CD14-positive monocyte (primary cell): ENCODE data around the gene DGAT2. TPM values are rescaled to one million over a fixed set of nuclear protein-coding genes. Genes with fewer than 3 reads are reported as not detected.

Experiments
- DNase-seq, 3 donors: peaks; one replicate each; pipeline ENCODE4 v3.0.0-alpha.2; 2011 to 2022
- H2AFZ ChIP-seq: 2 replicates; pipeline ENCODE4 v1.6.0; 2012; ENCODE audit warnings: mild to moderate bottlenecking, low read depth, low read length, inconsistent platforms; ENCODE audit not compliant: insufficient read depth, poor library complexity, severe bottlenecking
- H3K27ac ChIP-seq, 2 donors: 1 replicate in 1 of 2; 2 replicates in 1 of 2; pipeline ENCODE4 v1.5.1; 2012 to 2013; ENCODE audit warnings: low read length in 2 of 2, control low read depth in 1 of 2, inconsistent platforms in 1 of 2, low read depth in 1 of 2, mild to moderate bottlenecking in 1 of 2
- H3K27me3 ChIP-seq, 2 donors: one replicate each; pipeline versions ENCODE4 v1.6.0 to v1.6.1; 2011 to 2013; ENCODE audit warnings: low read length in 2 of 2; ENCODE audit not compliant: control insufficient read depth in 2 of 2, insufficient read depth in 2 of 2
- H3K36me3 ChIP-seq, 2 donors: replicated peaks in 1 of 2; 1 replicate in 1 of 2; 2 replicates in 1 of 2; pipeline versions ENCODE4 v1.5.1 to v1.6.1; 2012 to 2013; ENCODE audit warnings: low read length in 2 of 2, control low read depth in 1 of 2, inconsistent platforms in 1 of 2, mild to moderate bottlenecking in 1 of 2; ENCODE audit not compliant: insufficient read depth in 2 of 2, control insufficient read depth in 1 of 2
- H3K4me1 ChIP-seq, 2 donors: 1 replicate in 1 of 2; 2 replicates in 1 of 2; pipeline versions ENCODE4 v1.5.1 to v1.6.1; 2012 to 2013; ENCODE audit warnings: low read length in 2 of 2, control low read depth in 1 of 2, inconsistent platforms in 1 of 2, mild to moderate bottlenecking in 1 of 2, moderate library complexity in 1 of 2; ENCODE audit not compliant: insufficient read depth in 2 of 2, control insufficient read depth in 1 of 2
- H3K4me2 ChIP-seq: replicated peaks from 2 replicates; pipeline ENCODE3; 2012; ENCODE audit warnings: low read length, moderate library complexity, mild to moderate bottlenecking; ENCODE audit not compliant: poor library complexity, severe bottlenecking; ENCODE audit errors: extremely low read depth
- H3K4me3 ChIP-seq, 3 experiments: fragments of 200-600 bp in 1 of 3; sonication (generic) in 1 of 3; replicated peaks in 1 of 3; 1 replicate in 2 of 3; 2 replicates in 1 of 3; pipeline ENCODE4 v1.5.1; 2011 to 2013; ENCODE audit warnings: low read length in 3 of 3, mild to moderate bottlenecking in 3 of 3, control low read depth in 2 of 3, low read depth in 2 of 3, inconsistent platforms in 1 of 3, moderate library complexity in 1 of 3
- H3K79me2 ChIP-seq: 2 replicates; pipeline ENCODE4 v1.6.0; 2012; ENCODE audit warnings: mild to moderate bottlenecking, control low read depth, inconsistent platforms, low read length, moderate library complexity; ENCODE audit not compliant: insufficient read depth
- H3K9ac ChIP-seq: 2 replicates; pipeline ENCODE4 v1.6.0; 2017; ENCODE audit warnings: low read length, mild to moderate bottlenecking; ENCODE audit not compliant: insufficient read depth, poor library complexity, severe bottlenecking
- H3K9me3 ChIP-seq, 2 donors: replicated peaks in 1 of 2; 1 replicate in 1 of 2; 2 replicates in 1 of 2; pipeline versions ENCODE4 v1.5.1 to v1.6.1; 2012 to 2013; ENCODE audit warnings: low read length in 2 of 2, control low read depth in 1 of 2; ENCODE audit not compliant: control insufficient read depth in 1 of 2, insufficient read depth in 1 of 2
- H4K20me1 ChIP-seq: 2 replicates; pipeline ENCODE4 v1.6.0; 2012; ENCODE audit warnings: mild to moderate bottlenecking, low read length, control low read depth, moderate library complexity; ENCODE audit not compliant: insufficient read depth
- H3K27ac Mint-ChIP-seq, 7 donors: one replicate each; pipeline ENCODE4 v1.8.0; 2020; ENCODE audit warnings: mild to moderate bottlenecking in 7 of 7, mixed read lengths in 7 of 7, moderate library complexity in 6 of 7, inconsistent platforms in 2 of 7
- H3K27me3 Mint-ChIP-seq, 3 donors: one replicate each; pipeline ENCODE4 v1.8.0; 2021 to 2022; ENCODE audit warnings: low read depth in 3 of 3, mild to moderate bottlenecking in 3 of 3, mixed read lengths in 3 of 3, moderate library complexity in 3 of 3, inconsistent platforms in 1 of 3
- H3K36me3 Mint-ChIP-seq, 2 donors: one replicate each; pipeline ENCODE4 v1.8.0; 2020; ENCODE audit warnings: mixed read lengths in 2 of 2, inconsistent platforms in 1 of 2, mild to moderate bottlenecking in 1 of 2
- H3K4me1 Mint-ChIP-seq: one replicate; pipeline ENCODE4 v1.8.0; 2020; ENCODE audit warnings: mild to moderate bottlenecking, mixed read lengths
- H3K4me3 Mint-ChIP-seq, 2 donors: one replicate each; pipeline ENCODE4 v1.8.0; 2020; ENCODE audit warnings: mild to moderate bottlenecking in 2 of 2, mixed read lengths in 2 of 2, moderate library complexity in 1 of 2
- H3K9me3 Mint-ChIP-seq, 7 donors: one replicate each; pipeline ENCODE4 v1.8.0; 2020 to 2022; ENCODE audit warnings: mixed read lengths in 7 of 7, mild to moderate bottlenecking in 6 of 7, moderate library complexity in 6 of 7, inconsistent platforms in 2 of 7
- WGBS: methylation state at CpG from one replicate; pipeline ENCODE4 v1.1.5; 2013; ENCODE audit warnings: missing lambda C conversion rate; ENCODE audit not compliant: insufficient coverage; 5-methylcytosine and 5-hydroxymethylcytosine counted together
- intact Hi-C, 2 donors: fragments of 100-400 bp; cut with micrococcal nuclease; formaldehyde crosslinking; loops; one replicate each; pipeline versions ENCODE4 v1.15.0 to v1.15.1; 2023
- polyA plus RNA-seq, 3 donors: library from polyadenylated mRNA; depleted of rRNA in 1 of 3; unstranded in 2 of 3; stranded (reverse) in 1 of 3; fragments of 300-500 nt in 2 of 3; fragments of >200 nt in 1 of 3; fragmentation: Illumina TruSeq in 2 of 3; gene quantifications; 1 replicate in 2 of 3; 2 replicates in 1 of 3; pipeline ENCODE4 v1.2.3, GENCODE V29; 2012 to 2021
- TF ChIP-seq, protein P1 (sequence below): fragments of 200-600 bp; IDR thresholded peaks from one replicate; pipeline ENCODE4 v1.8.0; 2022; ENCODE audit warnings: antibody characterized with exemption, mild to moderate bottlenecking

Gene DGAT2
- polyA plus RNA-seq, 3 donors: 7.0 to 18.4 (median 14.8) TPM

DNA sequence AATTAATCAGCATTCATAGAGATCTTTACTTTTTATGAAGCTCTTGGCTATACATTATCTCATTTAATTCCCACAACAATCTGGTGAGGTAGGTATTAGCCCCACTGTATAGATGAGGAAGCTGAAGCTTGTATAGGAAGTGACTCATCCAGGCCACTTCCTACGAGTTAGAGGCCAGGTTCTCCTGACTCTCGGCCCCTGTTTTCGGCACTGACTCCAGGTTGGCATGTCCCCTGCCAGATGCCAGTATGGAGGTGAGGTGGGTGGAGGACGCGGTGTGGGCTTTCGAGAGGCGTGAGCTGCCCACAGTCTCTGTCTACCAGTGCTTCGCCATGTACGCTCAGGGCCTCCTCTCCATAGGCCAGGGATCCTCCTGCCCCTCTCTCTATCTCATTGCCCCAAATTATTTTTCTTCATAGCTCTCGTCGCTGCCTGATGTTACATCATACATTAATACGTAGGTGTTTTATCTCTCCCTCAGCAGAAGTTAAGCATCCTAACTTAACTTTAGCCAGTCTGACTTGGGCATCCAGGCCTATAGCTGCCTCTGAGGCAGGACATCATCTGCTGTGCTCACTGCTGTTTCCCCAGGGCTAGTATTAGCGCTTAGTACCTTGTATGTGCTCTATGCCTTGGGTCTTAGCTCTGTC lies 9.0 kb downstream of the DGAT2 start:
- intact Hi-C loops: no loop called here
- Histone ChIP-seq H3K36me3 (peaks cover 0 to 2% of the 10 kb centered on the region in 2 donors), H3K27me3 (no peaks in the 10 kb centered on the region), H3K9me3 (no peaks in the 10 kb centered on the region), H3K4me3 (peak overlapping the region in 1 of 3 experiments; percentile 23), H2AFZ (no peak overlapping the region), H3K79me2 (peaks cover 19% of the 10 kb centered on the region), H3K9ac (no peak overlapping the region), H4K20me1 (no peaks in the 10 kb centered on the region), H3K4me2 (peak overlapping the region; percentile 56), H3K27ac (peak overlapping the region; percentile 51 to 74), H3K4me1 (peaks cover 78 to 83% of the 10 kb centered on the region in 2 donors)
- H3K4me3 Mint-ChIP-seq: peak overlapping the region; percentile 31 to 76
- H3K4me1 Mint-ChIP-seq: peaks cover 80% of the 10 kb centered on the region
- WGBS: 39% methylated on average over 5 of the region's 13 CpGs
- DNase-seq: peak; percentile 77 to 91 (median 89)
- peak overlapping the region; percentile 84 to 92 (median 89) for H3K27ac Mint-ChIP-seq
- peaks cover 45 to 64% of the 10 kb centered on the region in 2 donors for H3K36me3 Mint-ChIP-seq
- peaks cover 0 to 2% (median 0%) of the 10 kb centered on the region in 7 donors for H3K9me3 Mint-ChIP-seq
- TF ChIP-seq, protein P1, sequence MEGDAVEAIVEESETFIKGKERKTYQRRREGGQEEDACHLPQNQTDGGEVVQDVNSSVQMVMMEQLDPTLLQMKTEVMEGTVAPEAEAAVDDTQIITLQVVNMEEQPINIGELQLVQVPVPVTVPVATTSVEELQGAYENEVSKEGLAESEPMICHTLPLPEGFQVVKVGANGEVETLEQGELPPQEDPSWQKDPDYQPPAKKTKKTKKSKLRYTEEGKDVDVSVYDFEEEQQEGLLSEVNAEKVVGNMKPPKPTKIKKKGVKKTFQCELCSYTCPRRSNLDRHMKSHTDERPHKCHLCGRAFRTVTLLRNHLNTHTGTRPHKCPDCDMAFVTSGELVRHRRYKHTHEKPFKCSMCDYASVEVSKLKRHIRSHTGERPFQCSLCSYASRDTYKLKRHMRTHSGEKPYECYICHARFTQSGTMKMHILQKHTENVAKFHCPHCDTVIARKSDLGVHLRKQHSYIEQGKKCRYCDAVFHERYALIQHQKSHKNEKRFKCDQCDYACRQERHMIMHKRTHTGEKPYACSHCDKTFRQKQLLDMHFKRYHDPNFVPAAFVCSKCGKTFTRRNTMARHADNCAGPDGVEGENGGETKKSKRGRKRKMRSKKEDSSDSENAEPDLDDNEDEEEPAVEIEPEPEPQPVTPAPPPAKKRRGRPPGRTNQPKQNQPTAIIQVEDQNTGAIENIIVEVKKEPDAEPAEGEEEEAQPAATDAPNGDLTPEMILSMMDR: no peak
- H3K27me3 Mint-ChIP-seq: peaks cover 0 to 3% (median 0%) of the 10 kb centered on the region in 3 donors

DNA sequence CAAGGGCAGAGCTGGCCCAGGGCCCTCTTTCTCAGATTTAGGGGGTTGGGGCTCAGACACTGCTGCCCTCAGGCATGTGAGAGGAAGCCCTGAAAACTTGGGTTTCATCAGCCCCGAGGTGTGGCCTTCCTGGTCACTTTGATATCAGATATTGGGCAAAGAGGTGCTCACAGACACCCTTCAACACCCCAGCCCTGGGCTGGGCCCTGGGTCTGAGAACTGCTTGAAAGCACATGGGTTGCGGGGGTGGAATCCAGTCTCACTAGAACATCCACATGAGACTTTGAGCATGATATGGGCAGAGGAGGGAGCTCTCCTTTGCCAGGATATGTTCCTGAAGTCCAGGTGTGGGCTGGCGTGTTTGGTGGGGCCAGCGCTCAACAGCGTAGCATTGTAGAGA lies 10.4 kb downstream of the DGAT2 start:
- peaks cover 41 to 61% of the 10 kb centered on the region in 2 donors for H3K36me3 Mint-ChIP-seq
- Histone ChIP-seq H3K27me3 (no peaks in the 10 kb centered on the region), H3K4me1 (peaks cover 72 to 77% of the 10 kb centered on the region in 2 donors), H3K79me2 (peaks cover 8% of the 10 kb centered on the region), H3K4me3 (no peak overlapping the region), H4K20me1 (no peaks in the 10 kb centered on the region), H3K4me2 (no peak overlapping the region), H3K27ac (no peak overlapping the region), H3K9ac (no peak overlapping the region), H2AFZ (no peak overlapping the region), H3K9me3 (no peaks in the 10 kb centered on the region), H3K36me3 (peaks cover 0 to 5% of the 10 kb centered on the region in 2 donors)
- peaks cover 0 to 2% (median 0%) of the 10 kb centered on the region in 7 donors for H3K9me3 Mint-ChIP-seq
- intact Hi-C loops: no loop called here
- peaks cover 78% of the 10 kb centered on the region for H3K4me1 Mint-ChIP-seq
- H3K4me3 Mint-ChIP-seq: no peak overlapping the region
- H3K27me3 Mint-ChIP-seq: peaks cover 0 to 3% (median 0%) of the 10 kb centered on the region in 3 donors
- DNase-seq: no peak
- TF ChIP-seq, protein P1: no peak
- WGBS: 100% methylated on average over 1 of the region's 5 CpGs
- H3K27ac Mint-ChIP-seq: peak overlapping the region in 3 of 7 donors; percentile 53 to 80 (median 69)
